GM21723 (cell line): ENCODE measurements around the gene EPHA10.
"Not testable (repeated sequence)": the region's sequence is repeated elsewhere in the genome, so short reads cannot be mapped to it uniquely, and the experiment has no call there.

Experiments
- ATAC-seq: cut with Tn5 transposase; IDR thresholded peaks from one replicate; pipeline ENCODE4 v1.9.1; 2021; ENCODE audit warnings: mild to moderate bottlenecking, moderate library complexity; ENCODE audit not compliant: unreplicated experiment

EPHA10 gene

GRCh38 chr1:37776946-37777516 is 12.1 kb upstream of the EPHA10 start:
- ATAC-seq = no peak

GRCh38 chr1:37771440-37771839 is 6.5 kb upstream of the EPHA10 start:
- ATAC-seq = not testable (repeated sequence)

- ATAC-seq = no peak
Observed at GRCh38 chr1:37767488-37767887, 2.6 kb upstream of the EPHA10 start.

GRCh38 chr1:37765916-37766664 is 1.2 kb upstream of the EPHA10 start:
- ATAC-seq = no peak

GRCh38 chr1:37764414-37764825 is 500 bp downstream of the EPHA10 start:
- ATAC-seq = no peak

GRCh38 chr1:37763791-37764413 is 1.0 kb downstream of the EPHA10 start:
- no peak for ATAC-seq

GRCh38 chr1:37762516-37762915 is 2.4 kb downstream of the EPHA10 start:
- ATAC-seq = no peak

- no peak for ATAC-seq
Observed at GRCh38 chr1:37761416-37762095, 3.4 kb downstream of the EPHA10 start.

- no peak for ATAC-seq
Observed at GRCh38 chr1:37759451-37759850, 5.5 kb downstream of the EPHA10 start.

- ATAC-seq = no peak
Observed at GRCh38 chr1:37755951-37756560, 8.9 kb downstream of the EPHA10 start.

- no peak for ATAC-seq
Observed at GRCh38 chr1:37755290-37755689, 9.6 kb downstream of the EPHA10 start.

- ATAC-seq = no peak
Observed at GRCh38 chr1:37753473-37754321, 11.2 kb downstream of the EPHA10 start.

- no peak for ATAC-seq
Observed at GRCh38 chr1:37752583-37753471, 12.1 kb downstream of the EPHA10 start.

GRCh38 chr1:37752213-37752582 is 12.7 kb downstream of the EPHA10 start:
- ATAC-seq = no peak

GRCh38 chr1:37748565-37748964 is 16.4 kb downstream of the EPHA10 start:
- ATAC-seq = no peak

GRCh38 chr1:37746806-37747205 is 18.1 kb downstream of the EPHA10 start:
- ATAC-seq = no peak

- ATAC-seq = no peak
Observed at GRCh38 chr1:37741662-37742061, 23.3 kb downstream of the EPHA10 start.

- no peak for ATAC-seq
Observed at GRCh38 chr1:37741130-37741529, 23.8 kb downstream of the EPHA10 start.

GRCh38 chr1:37739222-37739621 is 25.7 kb downstream of the EPHA10 start:
- no peak for ATAC-seq
